Stimulated activated CD4-positive, alpha-beta T cell treated with anti-CD3 and anti-CD28 coated beads, TNF-alpha, amount 100 ng/mL, for 4 hours (primary cell): ENCODE results near the gene RHEB.

ENCODE experiments used
- DNase-seq, 3 experiments: peaks; one replicate each; pipeline ENCODE4 v3.0.0-alpha.2; 2020; ENCODE audit warnings: low read depth in 3 of 3

The RHEB gene

DNA sequence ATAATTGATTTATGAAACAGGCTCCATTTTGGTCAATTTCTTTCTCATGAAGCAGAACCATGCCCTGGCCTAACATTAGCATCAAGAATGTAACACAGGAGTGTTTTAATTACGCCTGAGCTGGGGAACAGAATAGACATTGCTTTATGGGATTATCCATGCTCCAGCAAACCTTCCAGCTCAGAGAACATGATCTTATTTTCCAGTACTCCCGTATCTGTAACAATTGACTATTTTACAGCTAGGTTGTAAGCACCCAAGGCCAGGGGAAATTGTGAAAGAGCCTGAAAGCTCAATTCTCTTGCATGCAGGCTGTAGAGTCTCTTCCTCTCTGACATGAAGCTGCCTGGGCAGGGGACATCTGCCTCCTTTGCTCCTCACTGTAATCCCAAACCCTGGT lies 49.0 kb downstream of the RHEB start:
- DNase-seq: no peak

DNA sequence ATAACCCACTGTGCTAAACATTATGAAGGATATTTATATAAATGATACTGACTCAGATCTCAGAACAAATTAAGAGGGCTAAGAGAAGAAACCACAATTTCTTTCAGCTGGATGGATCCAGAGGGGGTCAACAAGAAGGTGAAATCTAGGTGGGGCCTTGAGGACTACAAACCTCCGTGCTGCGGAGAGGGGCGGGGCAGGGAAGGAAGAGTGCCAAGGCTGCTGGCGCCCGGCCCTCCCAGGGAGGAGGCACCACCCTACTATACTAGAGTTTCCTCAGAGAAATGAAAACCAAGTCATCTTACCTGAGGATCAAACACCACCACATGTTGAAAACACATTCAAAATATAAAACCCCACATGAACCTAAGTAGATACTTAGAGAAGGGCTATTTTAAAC lies 50.4 kb downstream of the RHEB start:
- DNase-seq: no peak

- DNase-seq: no peak
These were observed 51.3 kb downstream of the RHEB start for GRCh38 chr7:151468217-151469018.

GRCh38 chr7:151465169-151465568 lies 54.5 kb downstream of the RHEB start:
- no peak for DNase-seq

- DNase-seq: no peak
These were observed 57.4 kb downstream of the RHEB start for GRCh38 chr7:151462306-151462779.

DNA sequence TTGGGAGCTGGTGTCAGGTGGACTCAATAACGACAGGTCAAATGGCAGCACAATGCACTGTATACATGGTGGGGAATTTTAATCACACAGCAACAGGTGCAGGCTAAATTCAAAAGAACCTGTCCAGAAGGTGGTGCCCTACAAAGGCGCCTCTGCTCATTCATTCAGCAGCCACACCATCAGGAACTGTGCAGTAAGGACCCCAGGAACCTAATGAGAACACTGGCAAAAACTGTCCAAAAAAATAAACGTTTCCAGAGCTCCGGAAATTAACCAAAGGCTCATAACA lies 57.8 kb downstream of the RHEB start:
- no peak for DNase-seq

DNA sequence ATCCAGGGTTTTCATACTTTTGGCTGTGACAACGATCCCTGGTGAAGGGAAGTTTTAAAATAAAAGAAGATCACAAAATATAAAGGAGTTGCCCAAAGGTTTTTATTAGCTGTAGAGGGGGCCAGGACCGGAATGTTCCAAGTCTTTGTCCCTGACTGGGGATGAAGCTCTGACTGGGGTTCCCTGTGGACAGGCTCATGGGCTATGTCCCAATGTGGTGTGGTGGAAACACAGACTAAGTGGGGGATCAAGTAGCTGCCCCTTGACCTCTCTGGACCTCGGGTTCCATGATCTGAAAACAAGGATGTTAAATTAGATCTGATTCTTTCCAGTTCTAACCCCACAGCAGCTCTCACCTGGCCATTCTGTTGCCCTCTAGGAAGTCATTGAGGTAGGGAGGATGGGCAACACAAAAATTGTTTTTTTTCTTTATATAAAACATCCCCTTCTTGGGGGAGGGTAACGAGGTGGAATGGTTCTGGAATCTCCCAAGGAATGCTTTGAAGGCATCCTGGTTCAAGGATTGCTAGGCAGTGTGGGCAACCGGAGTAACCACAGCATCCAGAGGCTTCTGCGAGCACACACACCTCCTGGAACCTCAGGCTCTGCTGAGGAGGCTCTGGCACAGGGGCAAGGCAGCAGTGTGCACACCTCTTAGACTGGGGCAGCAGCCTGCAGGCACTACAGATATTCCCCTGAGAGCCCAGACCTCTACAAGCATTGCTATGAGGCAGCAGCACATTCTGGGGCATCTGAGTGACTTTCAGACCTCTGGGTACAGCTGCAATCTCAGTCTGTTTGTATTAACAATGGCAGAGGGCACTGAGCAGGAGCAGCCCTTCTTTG lies 58.4 kb downstream of the RHEB start:
- DNase-seq: no peak

DNA sequence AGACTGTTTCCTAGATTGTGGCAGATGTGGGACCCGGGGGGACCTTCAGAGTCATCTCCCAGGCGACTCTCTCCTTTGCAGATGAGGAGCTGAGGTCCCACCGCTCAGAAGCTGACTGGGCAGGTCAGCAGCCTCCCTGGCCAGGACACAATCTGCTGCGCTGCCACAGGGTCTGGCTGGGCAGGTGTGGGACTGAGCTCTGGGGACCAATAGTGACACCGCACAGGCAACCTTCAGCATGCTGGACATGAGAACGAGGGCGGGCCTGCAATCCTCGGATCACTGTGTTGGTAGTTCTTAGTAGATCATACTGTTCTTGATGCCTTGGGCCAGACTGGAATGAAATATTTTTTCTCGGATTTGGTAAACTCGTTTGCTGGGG lies 59.2 kb downstream of the RHEB start:
- DNase-seq: no peak

DNA sequence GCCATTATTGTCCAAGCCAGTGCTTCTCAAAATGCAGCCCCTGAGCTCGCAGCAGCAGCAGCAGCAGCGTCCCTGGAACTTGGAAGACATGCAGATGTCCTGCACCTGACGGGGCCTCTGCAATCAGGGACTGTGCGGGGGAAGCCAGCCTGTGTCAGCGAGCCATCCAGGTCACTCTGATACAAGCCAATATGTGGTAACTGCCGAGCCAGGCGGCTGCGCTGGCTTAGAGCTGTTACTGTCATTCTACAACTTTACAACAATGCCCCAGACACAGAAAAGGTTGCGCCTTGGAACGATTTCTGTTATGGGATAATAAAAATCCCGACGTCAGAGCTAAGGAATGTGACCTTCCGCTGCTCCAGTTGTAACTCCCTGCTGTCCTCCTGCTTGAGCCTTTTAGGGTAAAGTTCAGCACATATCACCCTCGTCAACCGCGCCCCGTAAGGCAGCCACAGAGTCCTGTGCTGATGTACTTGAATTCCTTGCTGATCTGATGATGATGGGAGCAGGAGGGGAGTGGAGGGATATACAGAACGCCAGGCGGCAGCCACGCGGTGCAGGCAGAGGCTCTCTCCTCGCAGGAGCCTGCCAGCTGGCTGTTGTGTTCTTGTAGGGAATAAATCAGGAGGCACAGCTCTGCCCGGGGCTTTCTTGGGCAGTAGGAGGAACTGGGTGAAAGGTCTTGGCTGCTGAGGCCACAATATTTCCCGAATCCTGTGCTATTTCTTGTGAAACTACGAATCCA lies 59.8 kb downstream of the RHEB start:
- no peak for DNase-seq

DNA sequence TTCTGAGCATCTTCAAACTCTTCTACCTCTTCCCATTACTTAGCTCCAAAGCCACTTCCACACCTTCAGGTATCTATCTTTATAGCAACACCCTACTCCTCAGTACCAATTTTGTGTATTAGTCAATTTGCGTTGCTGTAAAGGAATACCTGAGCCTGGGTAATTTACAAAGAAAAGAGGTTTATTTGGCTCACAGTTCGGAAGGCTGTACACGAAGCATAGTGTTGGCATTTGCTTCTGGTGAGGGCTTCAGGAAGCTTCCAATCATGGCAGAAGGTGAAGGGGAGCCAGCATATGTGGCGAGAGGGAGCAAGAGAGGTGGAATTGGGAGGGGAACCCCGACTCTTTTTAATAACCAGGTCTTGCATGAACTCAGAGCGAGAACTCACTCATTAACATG lies 62.2 kb downstream of the RHEB start:
- no peak for DNase-seq

DNA sequence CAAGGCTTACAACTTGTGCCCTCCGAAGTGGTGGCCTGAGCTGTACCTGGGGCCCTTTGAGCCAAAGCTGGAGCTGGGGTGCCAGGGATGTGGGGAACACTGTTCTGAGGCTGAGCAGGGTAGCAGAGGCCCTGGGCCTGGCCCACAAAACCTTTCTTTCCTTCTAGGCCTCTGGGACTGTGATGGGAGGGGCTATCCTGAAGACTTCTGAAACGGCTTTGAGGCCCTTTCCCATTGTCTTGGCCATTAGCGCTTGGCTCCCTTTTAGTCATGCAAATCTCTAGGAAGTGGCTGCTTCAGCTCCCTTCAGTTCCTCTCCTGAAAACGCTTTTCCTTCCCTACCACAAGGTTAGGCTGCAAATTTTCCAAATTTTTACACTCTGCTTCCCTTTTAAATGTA lies 62.9 kb downstream of the RHEB start:
- no peak for DNase-seq

DNA sequence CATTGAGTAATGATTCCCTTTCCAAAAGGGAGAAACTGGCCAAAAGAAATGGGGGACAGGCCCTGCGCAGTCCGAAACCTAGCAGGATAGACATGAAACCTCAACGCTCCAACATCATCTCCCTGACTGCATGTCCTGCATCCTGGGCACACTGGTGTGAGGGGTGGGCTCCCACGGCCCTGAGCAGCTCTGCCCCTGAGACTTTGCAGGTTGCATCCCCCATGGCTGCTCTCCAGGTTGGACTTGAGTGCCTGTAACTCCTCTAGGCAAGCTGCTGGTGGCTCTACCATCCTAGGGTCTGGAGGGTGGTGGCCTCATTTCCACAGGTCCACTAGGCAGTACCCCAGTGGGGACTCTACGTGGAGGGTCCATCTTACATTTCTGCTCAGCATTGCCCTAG lies 63.4 kb downstream of the RHEB start:
- DNase-seq: no peak

- no peak for DNase-seq
These were observed 64.0 kb downstream of the RHEB start for GRCh38 chr7:151455690-151456089.

DNA sequence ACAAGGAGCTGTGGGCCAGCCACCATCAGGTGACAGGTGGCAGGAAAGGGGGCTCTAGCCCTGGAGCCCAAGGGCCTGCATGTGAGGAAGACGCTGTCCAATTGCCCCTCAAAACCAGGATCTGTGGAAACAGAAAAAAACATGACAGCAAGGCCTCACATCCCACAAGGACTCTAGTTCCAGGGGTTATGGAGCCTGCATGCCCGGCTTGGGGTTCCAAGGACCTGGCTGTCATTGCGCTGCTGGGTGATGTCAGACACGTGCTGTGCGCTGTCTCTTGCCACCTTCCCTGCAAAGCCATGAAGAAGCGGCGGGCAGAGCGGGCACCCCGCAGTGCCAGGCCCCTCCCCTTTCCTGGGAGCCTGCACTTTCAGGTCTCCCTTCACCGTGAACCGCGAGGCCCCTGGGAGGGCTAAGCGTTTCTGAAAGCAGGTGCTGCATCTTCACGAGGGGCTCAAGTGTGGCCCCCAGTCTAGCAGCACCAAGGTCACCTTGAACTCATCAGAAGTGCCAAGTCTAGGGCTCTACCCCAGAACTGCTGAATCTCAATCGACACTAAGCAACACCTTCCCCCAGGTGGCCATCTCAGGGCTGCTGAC lies 64.7 kb downstream of the RHEB start:
- no peak for DNase-seq

DNA sequence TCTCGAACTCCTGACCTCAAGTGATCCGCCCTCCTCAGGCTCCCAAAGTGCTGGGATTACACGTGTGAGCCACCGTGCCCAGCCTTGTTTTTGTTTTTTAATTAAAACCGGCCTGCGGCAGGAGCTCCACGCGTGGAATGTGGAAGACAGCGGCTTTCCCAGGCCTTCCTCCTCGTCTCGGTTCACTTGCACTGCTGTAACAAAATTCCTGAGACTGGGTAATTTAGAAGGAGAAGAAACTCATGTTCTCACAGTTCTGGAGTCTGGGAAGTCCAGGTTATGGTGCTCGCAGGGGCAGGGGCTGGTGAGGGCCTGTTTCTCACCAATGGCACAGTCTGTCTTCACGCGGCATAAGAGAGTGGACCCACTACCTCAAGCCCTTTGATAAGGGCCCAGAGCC lies 65.4 kb downstream of the RHEB start:
- DNase-seq: no peak

DNA sequence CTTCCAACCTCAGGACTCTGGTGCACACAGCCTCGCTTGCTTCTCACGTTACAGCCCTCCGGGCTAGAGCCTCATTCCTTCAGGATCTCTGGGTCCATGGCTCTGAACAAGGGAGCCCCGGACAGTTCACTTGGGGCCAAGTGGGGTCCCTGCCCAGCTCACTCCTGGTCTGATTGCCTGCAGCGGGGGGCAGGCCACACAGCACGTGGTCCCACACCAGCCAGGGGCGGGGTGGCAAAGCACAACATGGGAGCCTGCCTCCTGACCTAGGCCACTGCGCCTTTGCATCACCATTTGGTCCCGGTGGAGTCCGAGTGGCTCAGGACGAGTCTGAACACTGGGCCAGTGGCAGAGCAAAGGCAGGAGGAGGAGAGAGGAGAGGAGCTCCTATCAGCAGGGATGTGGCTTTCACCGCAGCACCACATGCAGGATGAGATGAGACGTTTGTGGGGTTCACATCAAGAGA lies 66.3 kb downstream of the RHEB start:
- DNase-seq: no peak

- no peak for DNase-seq
These were observed 66.9 kb downstream of the RHEB start for GRCh38 chr7:151452680-151453325.

DNA sequence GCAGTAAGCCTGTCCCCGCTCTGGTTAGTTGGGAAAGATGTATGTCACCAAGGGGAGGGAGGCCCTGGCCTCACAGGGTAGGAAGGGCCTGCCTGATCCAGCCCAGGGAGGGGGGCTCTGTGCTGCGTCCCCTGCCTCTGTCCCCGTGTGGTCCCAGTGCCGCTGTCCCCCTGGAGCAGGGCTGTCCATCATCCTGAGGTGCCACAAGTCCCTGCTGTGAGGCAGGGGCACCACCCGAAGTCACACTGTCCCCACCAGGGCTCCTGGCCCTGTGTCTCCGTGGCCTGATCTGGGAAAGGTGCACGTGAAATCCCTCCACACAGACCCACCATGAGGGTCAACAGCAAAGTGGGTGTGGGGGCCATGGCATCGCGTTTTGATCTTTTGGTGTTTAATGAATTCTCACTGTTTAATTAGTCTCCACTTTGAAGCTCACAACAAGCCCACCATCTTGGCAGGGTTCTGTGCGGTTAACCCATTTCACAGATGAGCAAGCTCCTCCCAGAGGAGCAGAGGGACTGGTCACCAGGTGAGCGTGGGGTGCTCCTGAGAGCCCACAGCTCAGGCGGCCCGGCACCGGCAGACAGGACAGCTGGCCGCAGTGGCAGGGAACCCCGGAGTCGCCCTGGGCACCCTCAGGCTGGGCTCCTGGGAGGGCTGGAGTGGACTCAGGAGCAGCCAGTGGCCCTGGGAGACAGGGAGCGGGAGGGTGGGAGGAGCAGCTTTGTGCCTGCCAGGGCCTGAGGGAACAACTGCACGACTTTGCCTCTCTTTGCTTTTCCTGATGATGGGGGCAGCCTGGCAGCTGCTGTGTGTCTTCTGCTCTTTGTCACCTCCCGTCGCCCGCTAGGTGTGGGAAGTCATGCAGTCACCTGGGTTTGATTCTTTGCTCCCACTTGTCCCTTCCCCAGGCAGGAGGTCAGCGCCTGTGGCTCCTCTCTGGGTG lies 67.8 kb downstream of the RHEB start:
- no peak for DNase-seq

DNA sequence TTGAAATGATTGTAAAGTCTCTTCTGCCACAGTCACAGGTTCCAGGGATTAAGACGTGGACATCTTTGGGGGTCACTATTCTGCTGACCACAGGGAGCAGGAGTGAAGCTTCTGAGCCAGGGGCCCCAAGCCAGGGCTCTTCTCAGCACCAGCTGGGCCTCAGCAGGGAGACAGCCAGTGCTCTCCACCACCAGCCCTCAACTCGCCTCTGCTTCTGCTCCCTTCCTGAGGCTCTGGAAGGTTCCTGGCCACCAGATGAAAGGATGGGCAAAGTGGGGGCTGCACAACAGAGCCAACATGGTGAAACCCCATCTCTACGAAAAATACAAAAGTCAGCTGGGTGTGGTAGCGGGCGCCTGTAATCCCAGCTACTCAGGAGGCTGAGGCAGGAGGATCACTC lies 68.5 kb downstream of the RHEB start:
- DNase-seq: no peak

- no peak for DNase-seq
These were observed 69.7 kb downstream of the RHEB start for GRCh38 chr7:151449990-151450389.
